ENCODE data around the gene EFCAB12. TPM values are rescaled to one million over a fixed set of nuclear protein-coding genes. Genes with fewer than 3 reads are reported as not detected.

EFCAB12 gene
- total and polyA plus RNA-seq, 2 of the 8 experiments (the other 6 are each of a cell fraction or from before 2014, with no cell fraction given), result 0.60 to 0.99 TPM

- Histone ChIP-seq H3K23me2 (ENCODE audit: low read depth, low read length) (peaks cover 2% of the 10 kb centered on the region; the same call in 1 of the 2 replicates), H3K79me1 (ENCODE audit: low read depth, low read length) (no peaks in the 10 kb centered on the region), H3K4me2 (ENCODE audit: insufficient read depth in 1 of 2, low read depth in 2 of 2, low read length in 2 of 2) (no peak overlapping the region), H4K20me1 (replicated peaks in 1 of 2; ENCODE audit: control insufficient read depth in 1 of 2, insufficient read depth in 2 of 2, low read length in 2 of 2) (no peaks in the 10 kb centered on the region), H3K4me1 (replicated peaks in 1 of 4; ENCODE audit: control insufficient read depth in 3 of 4, insufficient read depth in 4 of 4, low read length in 3 of 4) (no peaks in the 10 kb centered on the region), H3K27me3 (replicated peaks in 1 of 4; ENCODE audit: control insufficient read depth in 3 of 4, extremely low read depth in 1 of 4, insufficient read depth in 3 of 4, low read length in 3 of 4) (no peaks in the 10 kb centered on the region), H3K27ac (ENCODE audit: low read depth, low read length) (no peak overlapping the region), H3K79me2 (ENCODE audit: control insufficient read depth in 1 of 2, insufficient read depth in 2 of 2, low read length in 2 of 2) (no peaks in the 10 kb centered on the region), H2BK15ac (ENCODE audit: low read length) (no peak overlapping the region), H4K8ac (ENCODE audit: extremely low read depth, insufficient read depth, low read length) (no peak overlapping the region), H4K91ac (replicated peaks; ENCODE audit: insufficient read length, low read length) (no peak overlapping the region), H3K18ac (ENCODE audit: extremely low read depth, low read length) (no peak overlapping the region), H2BK120ac (replicated peaks; ENCODE audit: low read depth, low read length) (no peak overlapping the region), H2BK5ac (ENCODE audit: low read depth, low read length) (no peak overlapping the region), H3K23ac (ENCODE audit: insufficient read length) (no peak overlapping the region), H4K5ac (ENCODE audit: insufficient read length, low read depth, low read length) (no peak overlapping the region), H3K4me3 (ENCODE audit: extremely low read depth in 1 of 4, insufficient read depth in 2 of 4, low read depth in 3 of 4, low read length in 4 of 4) (no peak overlapping the region), H2BK20ac (ENCODE audit: low read length) (no peak overlapping the region), H2AFZ (ENCODE audit: low read length) (no peak overlapping the region), H3K9ac (replicated peaks in 1 of 4; ENCODE audit: extremely low read depth in 1 of 4, low read depth in 3 of 4, low read length in 3 of 4) (no peak overlapping the region), H3K56ac (replicated peaks; ENCODE audit: insufficient read length, low read depth, low read length) (no peak overlapping the region), H3K36me3 (ENCODE audit: control insufficient read depth in 2 of 4, insufficient read depth in 4 of 4, low read length in 3 of 4) (peaks cover 0 to 22% (median under 1%) of the 10 kb centered on the region in 4 experiments; a peak in 4 of 8 replicates), H3K4ac (replicated peaks; ENCODE audit: insufficient read length, low read depth, low read length) (no peak overlapping the region), H3K9me3 (ENCODE audit: insufficient read depth in 2 of 2, low read depth in 1 of 2, low read length in 1 of 2) (no peaks in the 10 kb centered on the region), H3K14ac (ENCODE audit: insufficient read length) (no peak overlapping the region), H2AK5ac (ENCODE audit: low read depth, low read length) (no peak overlapping the region), H2BK12ac (ENCODE audit: low read depth, low read length) (no peak overlapping the region)
- ChIA-PET CTCF (ENCODE audit: partially characterized antibody) (interaction anchor here (1.4 kb wide), 1 partner anchor 19 kb away, joined by 4 read pairs; no protein-coding TSS in a partner anchor), POLR2A (ENCODE audit: partially characterized antibody) (no interaction called here)
- TF ChIP-seq POLR2AphosphoS5 (IDR thresholded peaks at IDR 0.05; ENCODE audit: low read depth, low read length), result no peak
- no peak for TF ChIP-seq CBX8 (IDR thresholded peaks at IDR 0.05; ENCODE audit: borderline replicate concordance, low read depth, low read length)
- no peak for TF ChIP-seq CHD2 (IDR thresholded peaks at IDR 0.05; ENCODE audit: low read length)
- no peak for TF ChIP-seq RBBP5 (IDR thresholded peaks at IDR 0.05; ENCODE audit: borderline replicate concordance, low read depth, low read length)
- TF ChIP-seq SIRT6 (IDR thresholded peaks at IDR 0.05; ENCODE audit: low read length), result no peak
- DNase-seq (ENCODE audit: low read depth in 1 of 2, low spot score in 2 of 2), result no peak
- FAIRE-seq, result no peak
- WGBS, 2 experiments (ENCODE audit: extremely low coverage in 1 of 2, insufficient coverage in 1 of 2, insufficient read length in 1 of 2, insufficient replicate concordance in 2 of 2, low coverage in 1 of 2, low lambda C conversion rate in 2 of 2, missing lambda C conversion rate in 1 of 2), result 93% methylated on average over 6 of the region's 6 CpGs; no CpG with 5 or more reads in 1 of the 2 experiments
These were observed 33.2 kb upstream of the EFCAB12 start for GRCh38 chr3:129461461-129462146.

Data from H1 (cell line).